Measurements from ENCODE around the gene WDSUB1. TPM values are rescaled to one million over a fixed set of nuclear protein-coding genes. Genes with fewer than 3 reads are reported as not detected.

Gene WDSUB1, protein sequence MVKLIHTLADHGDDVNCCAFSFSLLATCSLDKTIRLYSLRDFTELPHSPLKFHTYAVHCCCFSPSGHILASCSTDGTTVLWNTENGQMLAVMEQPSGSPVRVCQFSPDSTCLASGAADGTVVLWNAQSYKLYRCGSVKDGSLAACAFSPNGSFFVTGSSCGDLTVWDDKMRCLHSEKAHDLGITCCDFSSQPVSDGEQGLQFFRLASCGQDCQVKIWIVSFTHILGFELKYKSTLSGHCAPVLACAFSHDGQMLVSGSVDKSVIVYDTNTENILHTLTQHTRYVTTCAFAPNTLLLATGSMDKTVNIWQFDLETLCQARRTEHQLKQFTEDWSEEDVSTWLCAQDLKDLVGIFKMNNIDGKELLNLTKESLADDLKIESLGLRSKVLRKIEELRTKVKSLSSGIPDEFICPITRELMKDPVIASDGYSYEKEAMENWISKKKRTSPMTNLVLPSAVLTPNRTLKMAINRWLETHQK
- total RNA-seq (1 to 10 TPM; 4.4 to 5.9 TPM), total RNA-seq (6.4 to 9.3 reads per million in 2 donors)

DNA sequence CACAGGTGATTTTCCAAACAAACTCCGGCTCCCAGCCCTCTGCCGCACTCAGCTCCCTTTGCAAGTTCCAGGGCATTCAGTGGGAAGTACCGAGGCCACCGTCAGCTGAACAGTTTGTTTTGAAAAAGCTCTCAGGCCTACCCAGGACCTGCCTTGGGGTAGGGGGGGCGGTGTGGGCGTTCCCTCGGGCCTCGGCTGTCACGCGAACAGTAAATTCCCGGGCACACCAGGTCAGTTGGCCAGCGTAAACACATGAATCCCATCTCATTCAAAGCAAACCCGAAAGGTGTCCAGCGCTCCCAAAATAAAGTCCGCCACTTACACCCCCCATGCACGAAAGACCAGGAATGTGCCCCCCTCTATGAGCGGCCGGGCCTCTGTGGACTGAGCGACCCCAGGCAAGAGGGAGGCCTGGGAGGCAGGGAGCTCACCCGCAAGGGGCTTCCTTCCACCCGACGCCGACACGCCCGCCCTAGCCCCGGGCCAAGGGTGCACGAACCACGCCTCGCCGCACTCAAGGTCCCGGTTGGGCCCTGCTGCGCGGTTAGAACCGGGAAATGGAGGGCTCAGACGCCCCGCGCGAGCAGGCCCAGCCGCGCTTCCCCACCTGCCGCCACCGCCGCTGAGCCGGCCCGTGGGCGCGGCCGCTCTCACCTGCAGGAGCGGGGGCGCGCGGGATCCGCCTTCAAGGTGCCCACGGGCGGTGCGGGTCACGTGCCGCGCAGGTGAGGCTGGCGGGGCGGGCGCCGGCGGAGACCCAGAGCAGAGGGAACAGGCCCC lies at the start of gene WDSUB1:
WDSUB1 (minus strand) TSS at position 775 of the 780 bp plus-strand sequence. CDS start 3,634 bp downstream, outside the sequence.
- H3K9me3 ChIP-seq (ENCODE audit: control insufficient read depth, low read length, poor library complexity, severe bottlenecking): no peaks in the 10 kb centered on the region
- peak within 1 kb of the TSS; percentile 89 for H3K4me3 Mint-ChIP-seq
- H3K27ac Mint-ChIP-seq: peak within 1 kb of the TSS; percentile 87
- DNase-seq: no peak
- no peaks in the 10 kb centered on the region for H3K36me3 Mint-ChIP-seq (ENCODE audit: low read depth)
- peaks cover 17% of the 10 kb centered on the region for H3K4me1 Mint-ChIP-seq
- ATAC-seq: no peak
- H3K27me3 Mint-ChIP-seq: no peaks in the 10 kb centered on the region

DNA sequence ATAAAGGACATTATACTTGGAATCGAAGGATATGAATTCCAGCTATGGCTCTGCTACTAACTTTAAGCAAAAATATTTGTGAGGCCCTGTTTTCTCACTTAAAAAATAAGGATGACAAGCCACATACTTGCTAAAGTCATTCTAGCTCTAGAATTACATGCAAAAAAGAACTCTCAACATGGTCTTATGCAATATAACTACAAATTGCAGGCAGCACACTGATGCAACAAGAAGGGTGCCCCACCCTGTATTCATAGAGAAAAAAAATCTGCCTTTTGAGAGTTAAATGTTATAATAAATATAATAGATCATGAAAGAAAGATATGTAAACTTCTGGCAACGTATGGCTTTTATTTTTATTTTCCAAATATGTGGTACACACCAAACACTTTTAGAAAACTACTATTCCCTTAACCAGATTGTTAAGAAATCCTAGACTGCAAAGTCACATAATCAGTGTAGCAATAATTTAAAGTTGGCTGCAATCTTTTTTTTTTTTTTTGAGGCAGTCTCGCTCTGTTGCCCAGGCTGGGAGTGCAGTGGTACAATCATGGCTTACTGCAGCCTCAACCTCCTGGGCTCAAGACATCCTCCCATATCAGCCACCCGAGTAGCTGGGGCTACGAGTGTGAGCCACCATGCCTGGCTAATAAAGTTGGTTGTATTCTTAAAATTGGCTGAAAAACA lies 40.2 kb upstream of the WDSUB1 start:
- Mint-ChIP-seq H3K36me3 (ENCODE audit: low read depth) (peaks cover 8% of the 10 kb centered on the region), H3K27me3 (no peaks in the 10 kb centered on the region), H3K27ac (no peak overlapping the region), H3K4me3 (no peak overlapping the region), H3K4me1 (no peaks in the 10 kb centered on the region)
- DNase-seq: no peak
- H3K9me3 ChIP-seq (ENCODE audit: control insufficient read depth, low read length, poor library complexity, severe bottlenecking): no peaks in the 10 kb centered on the region
- no peak for ATAC-seq

DNA sequence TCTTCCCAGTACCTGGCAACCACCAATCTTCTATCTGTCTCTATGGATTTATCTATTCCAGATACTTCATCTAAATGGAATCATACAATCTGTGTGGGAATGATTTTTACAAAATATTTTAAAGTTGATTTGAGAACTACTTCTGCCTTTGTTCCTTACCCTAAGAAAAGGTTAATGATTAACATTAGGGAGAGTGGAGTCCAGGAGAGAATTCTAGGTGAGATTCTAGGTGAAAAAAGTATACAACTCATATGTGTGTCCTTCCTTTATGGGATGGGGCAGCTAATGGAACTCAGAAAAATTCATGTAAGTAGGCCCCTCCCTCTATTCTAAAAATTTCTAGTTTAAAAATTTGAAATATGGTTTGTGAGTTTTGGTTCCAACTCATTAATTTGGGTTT lies 35.9 kb upstream of the WDSUB1 start:
- Mint-ChIP-seq H3K4me1 (no peaks in the 10 kb centered on the region), H3K36me3 (ENCODE audit: low read depth) (peaks cover 7% of the 10 kb centered on the region), H3K27ac (no peak overlapping the region), H3K4me3 (no peak overlapping the region), H3K27me3 (no peaks in the 10 kb centered on the region)
- H3K9me3 ChIP-seq (ENCODE audit: control insufficient read depth, low read length, poor library complexity, severe bottlenecking): no peaks in the 10 kb centered on the region
- no peak for ATAC-seq
- no peak for DNase-seq

DNA sequence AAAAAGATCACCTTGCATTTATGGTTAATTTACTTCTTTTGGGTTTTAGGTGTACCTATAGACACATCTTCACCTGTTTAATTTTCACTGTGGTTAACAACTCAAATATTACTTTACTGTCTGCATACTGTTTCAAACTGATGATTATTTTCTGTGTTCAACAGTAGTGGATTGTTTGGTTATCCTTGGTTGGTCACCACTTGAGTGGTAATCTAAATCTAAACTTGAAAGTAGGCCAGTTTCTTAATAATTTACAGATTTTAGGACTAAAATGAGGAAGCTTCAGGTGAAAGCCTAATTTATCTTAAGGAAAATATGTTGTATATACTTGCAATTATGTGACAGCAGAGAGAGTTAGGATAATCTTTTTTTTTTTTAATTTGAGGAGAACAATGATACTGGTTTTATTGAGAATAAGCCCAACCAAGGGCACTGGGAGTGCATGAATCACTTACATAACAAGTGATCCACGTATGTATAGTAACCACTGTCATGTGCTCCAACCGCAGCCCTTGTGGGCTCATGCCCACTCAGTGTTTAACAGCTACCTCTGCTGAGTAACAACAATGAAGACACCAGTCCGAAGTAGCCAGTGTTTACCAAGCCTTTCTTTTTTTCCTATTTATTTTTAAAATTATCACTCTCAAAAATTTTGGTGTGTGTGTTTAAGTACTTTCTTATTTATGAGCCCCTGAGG lies 31.0 kb upstream of the WDSUB1 start:
- peaks cover 7% of the 10 kb centered on the region for H3K36me3 Mint-ChIP-seq (ENCODE audit: low read depth)
- H3K4me1 Mint-ChIP-seq: no peaks in the 10 kb centered on the region
- no peak for DNase-seq
- H3K27ac Mint-ChIP-seq: no peak overlapping the region
- no peaks in the 10 kb centered on the region for H3K9me3 ChIP-seq (ENCODE audit: control insufficient read depth, low read length, poor library complexity, severe bottlenecking)
- no peak for ATAC-seq
- no peak overlapping the region for H3K4me3 Mint-ChIP-seq
- H3K27me3 Mint-ChIP-seq: no peaks in the 10 kb centered on the region

DNA sequence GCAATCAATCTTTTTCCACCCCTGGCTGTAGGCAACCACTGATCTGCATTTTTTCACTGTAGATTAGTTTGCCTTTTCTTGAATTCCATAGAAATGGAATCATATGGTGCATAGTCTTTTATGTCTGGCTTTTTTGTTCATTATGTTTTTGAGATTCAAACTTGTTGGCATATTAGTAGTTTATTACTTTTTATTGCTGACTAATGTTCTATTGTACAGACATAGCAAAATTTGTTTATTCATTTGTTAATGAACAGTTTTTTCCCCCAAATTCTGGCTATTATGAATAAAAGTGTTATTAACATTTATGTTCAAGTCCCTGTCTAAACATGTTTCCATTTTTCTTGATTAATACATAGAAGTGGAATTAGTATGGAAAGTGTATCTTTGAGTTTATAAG lies 21.4 kb upstream of the WDSUB1 start:
- Mint-ChIP-seq H3K4me3 (no peak overlapping the region), H3K36me3 (ENCODE audit: low read depth) (no peaks in the 10 kb centered on the region), H3K27ac (no peak overlapping the region), H3K4me1 (no peaks in the 10 kb centered on the region), H3K27me3 (peaks cover 6% of the 10 kb centered on the region)
- H3K9me3 ChIP-seq (ENCODE audit: control insufficient read depth, low read length, poor library complexity, severe bottlenecking): no peaks in the 10 kb centered on the region
- no peak for DNase-seq
- no peak for ATAC-seq

DNA sequence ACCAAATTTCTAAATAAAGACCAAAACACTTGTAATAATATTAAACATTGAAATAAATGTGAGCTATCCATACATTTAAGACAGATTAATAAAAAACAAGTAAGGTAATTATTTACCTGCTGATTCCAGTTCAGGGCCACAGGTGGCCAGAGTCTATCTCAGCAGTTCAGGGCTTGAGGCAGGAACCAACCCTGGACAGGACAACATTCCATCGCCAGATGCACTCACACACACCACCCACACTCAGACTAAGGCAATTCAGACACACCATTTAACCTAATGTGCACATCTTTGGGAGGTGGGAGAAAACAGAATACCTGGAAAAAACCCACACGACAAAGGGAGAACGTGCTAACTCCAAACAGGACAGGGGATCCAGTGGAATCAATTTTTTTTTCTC lies 14.1 kb upstream of the WDSUB1 start:
- H3K36me3 Mint-ChIP-seq (ENCODE audit: low read depth): no peaks in the 10 kb centered on the region

DNA sequence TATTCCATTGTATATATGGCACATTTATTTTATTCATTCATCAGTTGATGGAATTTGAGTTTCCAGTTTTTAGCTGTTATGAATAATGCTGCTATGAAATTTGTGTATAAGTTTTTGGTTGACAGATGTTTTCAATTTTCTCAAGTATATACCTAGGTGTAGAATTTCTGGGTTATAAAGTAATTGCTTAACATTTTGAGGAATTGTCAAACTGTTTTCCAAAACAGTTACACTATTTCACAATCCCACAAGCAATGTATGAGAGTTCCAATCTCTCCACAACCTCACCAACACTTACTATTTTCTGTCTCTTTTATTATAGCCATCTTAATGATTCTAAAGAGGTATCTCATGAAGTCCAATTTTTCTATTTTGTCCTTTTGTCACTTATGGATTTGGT lies 12.5 kb upstream of the WDSUB1 start:
- H3K9me3 ChIP-seq (ENCODE audit: control insufficient read depth, low read length, poor library complexity, severe bottlenecking): no peaks in the 10 kb centered on the region
- Mint-ChIP-seq H3K4me1 (no peaks in the 10 kb centered on the region), H3K27me3 (no peaks in the 10 kb centered on the region), H3K4me3 (no peak overlapping the region), H3K27ac (no peak overlapping the region), H3K36me3 (ENCODE audit: low read depth) (no peaks in the 10 kb centered on the region)
- no peak for ATAC-seq
- no peak for DNase-seq

More for the DNA sequence above, 14.1 kb upstream of the WDSUB1 start:
- Mint-ChIP-seq H3K27ac (no peak overlapping the region), H3K4me1 (no peaks in the 10 kb centered on the region), H3K27me3 (no peaks in the 10 kb centered on the region), H3K4me3 (no peak overlapping the region)
- ATAC-seq (no peak), DNase-seq (no peak)
- no peaks in the 10 kb centered on the region for H3K9me3 ChIP-seq (ENCODE audit: control insufficient read depth, low read length, poor library complexity, severe bottlenecking)

DNA sequence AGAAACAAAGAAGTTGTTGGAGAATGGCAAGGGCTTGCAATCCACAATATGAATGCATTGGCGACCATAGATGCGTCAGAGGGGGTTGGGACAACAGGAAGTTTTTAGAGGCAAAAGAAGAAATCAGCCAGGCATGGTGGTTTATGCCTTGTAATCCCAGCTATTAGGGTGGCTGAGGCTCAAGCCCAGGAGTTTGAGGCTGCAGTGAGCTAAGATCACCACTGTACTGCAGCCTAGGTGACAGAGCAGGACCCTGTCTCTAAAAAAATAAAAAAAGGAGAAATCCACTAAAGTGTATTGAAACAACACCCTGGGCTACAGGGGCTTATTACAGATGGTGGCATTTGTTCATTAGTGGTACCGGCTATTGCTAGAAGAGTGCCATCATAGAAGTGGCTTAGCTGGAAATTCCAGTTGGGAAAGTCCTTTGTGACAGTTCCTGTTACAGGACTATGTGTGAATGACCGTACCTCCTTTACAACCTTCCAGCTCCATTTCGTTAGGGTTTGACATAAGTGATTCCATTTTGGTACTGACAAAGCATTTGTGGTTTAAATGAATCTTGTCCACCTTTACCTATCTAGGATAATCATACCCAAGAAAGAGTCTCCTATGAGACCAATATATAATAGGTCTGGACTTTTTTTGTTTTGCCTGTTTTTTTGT lies 10.7 kb upstream of the WDSUB1 start:
- Mint-ChIP-seq H3K4me3 (no peak overlapping the region), H3K27me3 (no peaks in the 10 kb centered on the region), H3K36me3 (ENCODE audit: low read depth) (no peaks in the 10 kb centered on the region), H3K27ac (no peak overlapping the region), H3K4me1 (no peaks in the 10 kb centered on the region)
- DNase-seq: no peak
- H3K9me3 ChIP-seq (ENCODE audit: control insufficient read depth, low read length, poor library complexity, severe bottlenecking): no peaks in the 10 kb centered on the region
- ATAC-seq: no peak

DNA sequence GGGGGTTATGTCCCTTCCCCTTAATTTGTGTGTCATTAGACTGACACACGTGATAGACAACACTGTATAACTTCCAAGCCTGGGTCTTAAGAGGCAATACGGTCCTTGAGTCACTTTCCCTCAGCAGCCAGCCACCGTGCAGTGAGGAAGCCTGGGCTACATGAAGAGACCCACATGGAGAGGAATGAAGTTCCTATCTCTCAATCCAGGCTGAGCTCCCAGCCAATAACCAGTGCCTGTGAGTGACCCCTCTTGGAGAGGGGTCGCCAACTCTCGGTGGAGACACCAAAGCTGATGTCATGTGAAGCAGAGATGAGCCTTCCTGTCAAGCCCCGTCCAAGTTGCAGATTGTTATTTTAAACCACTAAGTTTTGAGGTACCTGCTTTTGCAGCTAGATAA lies 5.7 kb upstream of the WDSUB1 start:
- H3K4me3 Mint-ChIP-seq: no peak overlapping the region
- H3K27ac Mint-ChIP-seq: no peak overlapping the region
- no peak for DNase-seq
- no peak for ATAC-seq
- peaks cover 11% of the 10 kb centered on the region for H3K4me1 Mint-ChIP-seq
- H3K36me3 Mint-ChIP-seq (ENCODE audit: low read depth): no peaks in the 10 kb centered on the region
- no peaks in the 10 kb centered on the region for H3K27me3 Mint-ChIP-seq
- H3K9me3 ChIP-seq (ENCODE audit: control insufficient read depth, low read length, poor library complexity, severe bottlenecking): no peaks in the 10 kb centered on the region

DNA sequence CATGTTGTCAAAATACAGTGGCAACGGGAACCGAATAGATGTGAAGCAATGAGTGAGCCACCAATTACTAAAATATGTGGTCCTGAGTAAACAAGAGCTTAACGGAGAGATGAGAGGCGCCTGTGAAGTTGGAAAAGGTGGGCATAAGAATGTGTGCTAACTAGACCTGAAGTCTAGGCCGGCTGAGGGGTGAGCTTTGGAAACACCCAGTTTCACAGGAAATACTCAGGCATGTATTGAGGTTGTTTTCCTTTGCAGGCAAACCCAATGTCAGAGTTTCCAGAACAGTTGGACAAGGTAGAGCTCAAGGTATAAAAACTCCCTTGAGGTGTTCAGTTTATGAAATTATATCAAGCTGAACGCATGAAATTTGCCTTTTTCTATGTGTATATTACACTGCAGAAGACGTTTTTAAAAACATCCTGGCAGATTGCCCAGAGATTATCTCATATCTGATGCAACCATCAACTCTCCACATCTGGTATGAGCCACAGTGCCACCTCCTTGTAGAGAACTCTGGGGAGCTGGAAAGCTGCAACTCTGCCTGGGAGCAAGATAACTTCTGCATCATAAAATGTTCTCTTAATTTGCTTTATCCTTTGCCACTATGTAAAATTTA lies 3.9 kb upstream of the WDSUB1 start:
- H3K36me3 Mint-ChIP-seq (ENCODE audit: low read depth): no peaks in the 10 kb centered on the region
- H3K4me1 Mint-ChIP-seq: peaks cover 13% of the 10 kb centered on the region
- no peaks in the 10 kb centered on the region for H3K9me3 ChIP-seq (ENCODE audit: control insufficient read depth, low read length, poor library complexity, severe bottlenecking)
- H3K4me3 Mint-ChIP-seq: peak overlapping the region; percentile 7
- no peaks in the 10 kb centered on the region for H3K27me3 Mint-ChIP-seq
- DNase-seq (no peak), ATAC-seq (no peak)
- H3K27ac Mint-ChIP-seq: no peak overlapping the region

DNA sequence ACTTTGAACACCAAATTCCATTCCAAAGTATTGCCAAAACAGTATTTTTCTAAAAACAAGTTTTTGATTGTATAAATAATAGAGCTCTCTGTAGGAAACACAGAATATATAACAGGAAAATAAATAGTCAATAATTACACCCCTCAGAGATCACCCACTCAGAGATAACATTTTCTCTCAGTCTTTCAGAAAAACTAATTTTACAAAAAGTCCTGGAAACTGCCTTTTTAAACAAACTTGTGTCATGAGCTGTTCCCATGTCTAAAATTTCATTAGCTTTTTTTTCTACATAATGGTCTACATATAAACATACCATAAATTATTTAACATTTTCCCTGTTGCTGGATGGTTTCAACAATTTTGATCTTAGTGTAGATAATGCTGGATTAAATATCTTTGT lies 1.2 kb upstream of the WDSUB1 start:
- Mint-ChIP-seq H3K36me3 (ENCODE audit: low read depth) (no peaks in the 10 kb centered on the region), H3K4me1 (peaks cover 17% of the 10 kb centered on the region), H3K27me3 (no peaks in the 10 kb centered on the region), H3K4me3 (peak overlapping the region; percentile 89), H3K27ac (no peak overlapping the region)
- ATAC-seq (no peak), DNase-seq (no peak)
- no peaks in the 10 kb centered on the region for H3K9me3 ChIP-seq (ENCODE audit: control insufficient read depth, low read length, poor library complexity, severe bottlenecking)
